HG03097 (cell line): ENCODE data around the gene RTN4RL1.

Source experiments
- ATAC-seq: cut with Tn5 transposase; IDR thresholded peaks from one replicate; pipeline ENCODE4 v1.9.1; 2021; ENCODE audit not compliant: unreplicated experiment, low FRiP score

RTN4RL1 gene

DNA sequence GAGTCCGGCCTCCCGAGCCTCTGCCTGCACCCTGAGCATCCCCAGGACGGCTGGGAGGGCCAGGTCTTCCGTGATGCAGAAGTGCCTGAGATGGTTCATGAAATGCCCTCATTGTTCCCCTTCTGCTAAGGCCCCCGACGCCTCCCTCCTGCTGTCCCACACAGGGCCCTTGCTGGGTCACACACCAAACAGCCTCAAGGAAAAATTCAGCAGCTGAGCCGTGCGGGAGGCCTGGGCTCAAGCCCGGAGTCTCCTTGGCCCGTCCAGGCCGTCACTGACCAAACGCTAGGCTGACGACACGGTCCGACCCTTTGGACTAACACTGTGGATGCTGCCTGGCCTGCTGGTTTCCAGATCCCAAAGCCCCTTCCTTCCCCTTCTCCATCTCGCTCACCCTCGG, 90.2 kb downstream of the RTN4RL1 start:
- ATAC-seq = no peak

DNA sequence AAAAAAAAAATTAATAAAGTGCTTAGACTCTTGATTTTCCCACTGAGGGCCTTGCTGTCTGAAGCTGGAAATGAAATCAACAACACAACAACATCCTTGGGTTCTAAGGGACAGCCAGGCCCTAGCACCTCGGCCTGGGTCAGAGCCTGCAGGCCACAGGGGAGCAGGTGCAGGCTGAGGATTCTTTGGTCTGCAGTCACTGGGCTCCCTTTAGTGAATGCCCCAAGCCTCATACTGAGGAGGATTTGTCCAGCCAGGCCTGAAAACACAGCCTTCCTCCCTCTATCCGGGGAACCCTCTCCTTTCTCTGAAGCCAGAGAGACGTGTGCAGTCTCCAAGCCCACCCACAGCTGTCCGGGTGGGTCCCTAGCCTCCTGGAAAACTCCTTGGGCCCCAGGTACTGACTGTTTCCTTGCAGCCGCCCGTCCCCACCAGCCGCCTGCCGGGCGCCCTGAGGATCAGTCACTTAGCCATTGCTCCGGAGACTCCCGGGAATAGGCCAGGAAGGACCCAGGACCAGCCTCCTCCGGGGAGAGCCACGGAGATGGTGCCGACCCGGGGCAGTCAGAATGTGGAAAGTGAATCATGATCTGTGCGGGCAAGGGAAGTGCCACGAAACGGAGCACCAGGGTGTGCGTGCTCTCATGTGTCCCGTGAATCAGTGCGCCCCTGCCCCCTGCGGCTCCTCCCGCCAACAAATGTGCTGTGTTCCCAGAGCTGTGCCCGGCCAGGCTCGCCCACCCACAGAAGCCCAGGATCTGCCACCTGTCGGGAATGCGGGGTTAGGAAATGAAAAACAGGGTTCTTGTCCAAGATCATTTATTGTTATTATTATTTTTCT, 91.0 kb downstream of the RTN4RL1 start:
- no peak for ATAC-seq

DNA sequence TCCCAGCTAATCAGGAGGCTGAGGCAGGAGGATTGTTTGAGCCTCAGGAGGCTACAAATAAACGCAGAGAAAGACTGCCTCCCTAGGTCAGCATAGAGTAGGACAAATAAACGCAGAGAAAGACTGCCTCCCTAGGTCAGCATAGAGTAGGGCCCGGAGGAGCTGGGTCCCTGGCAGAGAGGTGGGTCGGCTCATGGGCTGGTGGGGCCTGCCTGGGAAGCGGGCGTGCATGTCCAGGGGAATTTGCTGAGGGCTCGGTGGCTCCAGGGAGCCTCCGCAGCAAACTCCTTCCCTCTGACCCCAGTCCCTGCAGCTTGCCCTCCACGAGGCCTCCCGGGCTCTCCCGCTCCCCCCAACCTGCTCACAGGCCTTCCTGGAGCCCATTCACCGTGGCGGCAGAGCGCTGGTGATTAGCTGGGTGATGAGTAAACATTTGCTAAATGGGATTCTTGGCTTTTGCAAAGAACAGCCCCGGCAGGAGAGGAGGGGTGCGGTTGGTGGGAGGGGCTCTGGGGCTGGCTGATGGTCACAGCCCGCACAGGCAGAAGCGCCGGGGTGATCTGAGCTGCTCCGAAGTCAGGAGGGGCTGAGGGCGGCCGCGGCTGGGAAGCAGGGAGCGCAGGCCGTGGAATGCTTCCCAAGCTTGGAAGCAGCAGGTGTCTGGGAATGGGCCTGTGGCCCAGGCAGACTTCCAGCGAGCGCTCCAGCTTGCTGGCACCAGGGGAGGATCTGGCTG, 93.1 kb downstream of the RTN4RL1 start:
- ATAC-seq = no peak

DNA sequence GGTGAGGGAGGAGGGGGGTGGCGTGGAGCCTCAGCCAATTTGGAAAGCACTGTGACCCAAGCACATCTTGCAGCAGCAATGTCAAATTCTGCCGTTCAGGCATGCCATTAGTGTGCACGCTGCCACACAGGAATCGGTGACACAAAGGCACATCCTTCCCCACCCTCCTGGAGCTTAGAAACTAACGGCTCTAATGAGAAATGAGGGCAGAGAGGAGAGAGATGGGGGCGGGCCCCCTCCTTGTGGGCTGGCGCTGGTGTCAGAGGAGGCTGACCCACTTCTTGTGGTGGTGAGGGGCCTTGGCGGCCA, 94.8 kb downstream of the RTN4RL1 start:
- ATAC-seq = no peak

DNA sequence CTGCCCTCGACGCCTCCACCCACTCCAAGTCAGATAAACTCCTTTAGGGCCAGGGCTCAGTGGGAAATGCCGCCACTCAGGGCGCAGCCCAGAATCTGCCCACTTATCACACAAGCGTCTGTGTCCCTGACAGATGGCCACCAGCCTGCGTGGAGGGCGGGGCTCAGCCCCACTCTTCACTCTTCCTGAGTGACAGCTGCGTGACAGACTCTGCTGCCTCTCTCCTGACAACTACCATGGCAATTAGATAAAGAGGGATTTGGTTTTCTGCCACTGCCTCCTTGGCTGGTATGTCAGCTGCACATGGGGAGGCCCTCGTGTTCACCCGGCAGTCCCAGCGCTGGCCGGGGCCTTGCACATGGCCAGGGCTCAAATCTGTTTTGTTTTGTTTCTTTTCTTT, 96.2 kb downstream of the RTN4RL1 start:
- ATAC-seq = no peak

DNA sequence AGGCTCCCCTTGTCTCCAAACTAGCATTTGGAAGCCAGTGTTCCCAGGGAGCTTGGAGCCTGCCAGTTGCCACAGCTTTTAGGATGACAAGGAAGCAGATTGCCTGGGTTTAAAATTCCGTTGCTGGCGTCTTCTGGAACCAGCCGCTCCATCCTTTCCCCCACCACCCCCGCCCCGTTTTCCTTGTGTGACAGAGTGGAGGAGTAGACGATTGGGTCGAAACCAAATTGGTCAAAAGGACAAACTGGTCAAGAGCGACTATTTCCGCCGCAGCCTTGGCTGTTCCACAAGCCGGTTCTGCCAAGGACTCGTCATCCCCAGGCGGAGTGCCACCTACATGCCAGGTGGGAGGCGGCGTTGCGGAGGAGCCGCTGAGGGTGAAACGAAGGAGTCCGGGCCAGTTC, 104.2 kb downstream of the RTN4RL1 start:
- ATAC-seq = no peak

DNA sequence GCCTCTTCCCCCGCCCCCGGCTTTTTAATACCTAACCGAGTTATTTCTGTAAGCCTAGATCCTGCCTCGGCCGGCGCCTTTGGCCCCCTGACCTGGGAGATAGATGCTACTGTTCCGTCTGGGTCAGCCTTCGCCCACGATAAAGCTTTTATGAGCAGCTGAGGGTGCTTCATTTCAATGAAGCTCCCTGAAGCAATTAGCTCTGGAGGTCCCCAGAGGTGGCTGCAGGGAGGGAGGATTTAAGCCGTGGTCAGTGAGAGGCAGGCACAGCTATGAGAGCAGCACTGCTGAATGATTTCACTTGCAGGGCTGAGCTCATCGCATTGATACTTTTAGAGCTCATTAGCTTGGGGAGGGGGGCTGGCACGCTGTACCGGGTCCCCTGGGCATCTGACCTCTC, 105.9 kb downstream of the RTN4RL1 start:
- ATAC-seq = no peak

DNA sequence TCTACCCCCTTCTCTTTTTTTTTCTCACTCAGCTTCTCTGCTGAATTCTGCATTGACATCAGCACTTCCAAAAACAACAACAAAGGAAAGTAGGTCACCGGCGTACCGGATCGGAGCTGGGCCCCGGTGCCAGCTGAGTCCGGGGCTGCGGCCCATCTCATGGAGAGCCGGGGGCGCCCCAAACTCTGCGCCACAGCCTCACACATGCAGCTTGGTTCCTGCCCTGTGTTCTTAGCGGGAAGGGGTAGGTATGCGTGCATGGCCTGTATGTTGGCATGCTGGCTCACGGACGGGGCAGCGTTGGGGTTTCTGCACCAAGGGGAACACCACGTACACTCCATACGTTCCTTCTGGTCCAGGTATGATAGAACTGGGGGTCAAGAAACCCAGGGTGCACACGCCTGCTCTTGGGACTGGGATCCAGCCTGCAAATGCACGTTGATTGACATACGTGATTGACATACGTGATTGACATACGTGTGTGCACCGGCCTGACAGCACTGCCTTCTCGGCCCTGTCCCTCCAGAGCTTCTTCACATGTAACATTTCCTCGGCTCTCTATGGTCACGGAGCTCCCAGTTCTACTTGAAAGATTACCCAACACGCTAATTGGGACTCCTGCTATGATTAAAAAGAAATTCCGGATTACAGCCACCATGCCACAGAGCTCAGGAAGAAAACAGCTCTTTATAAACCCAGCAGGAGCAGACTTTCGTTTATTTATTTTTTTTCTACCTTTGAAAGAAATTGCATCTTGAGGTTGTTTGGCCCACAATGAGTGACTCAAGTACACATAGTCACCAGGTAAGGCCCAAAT, 106.6 kb downstream of the RTN4RL1 start:
- ATAC-seq = no peak

DNA sequence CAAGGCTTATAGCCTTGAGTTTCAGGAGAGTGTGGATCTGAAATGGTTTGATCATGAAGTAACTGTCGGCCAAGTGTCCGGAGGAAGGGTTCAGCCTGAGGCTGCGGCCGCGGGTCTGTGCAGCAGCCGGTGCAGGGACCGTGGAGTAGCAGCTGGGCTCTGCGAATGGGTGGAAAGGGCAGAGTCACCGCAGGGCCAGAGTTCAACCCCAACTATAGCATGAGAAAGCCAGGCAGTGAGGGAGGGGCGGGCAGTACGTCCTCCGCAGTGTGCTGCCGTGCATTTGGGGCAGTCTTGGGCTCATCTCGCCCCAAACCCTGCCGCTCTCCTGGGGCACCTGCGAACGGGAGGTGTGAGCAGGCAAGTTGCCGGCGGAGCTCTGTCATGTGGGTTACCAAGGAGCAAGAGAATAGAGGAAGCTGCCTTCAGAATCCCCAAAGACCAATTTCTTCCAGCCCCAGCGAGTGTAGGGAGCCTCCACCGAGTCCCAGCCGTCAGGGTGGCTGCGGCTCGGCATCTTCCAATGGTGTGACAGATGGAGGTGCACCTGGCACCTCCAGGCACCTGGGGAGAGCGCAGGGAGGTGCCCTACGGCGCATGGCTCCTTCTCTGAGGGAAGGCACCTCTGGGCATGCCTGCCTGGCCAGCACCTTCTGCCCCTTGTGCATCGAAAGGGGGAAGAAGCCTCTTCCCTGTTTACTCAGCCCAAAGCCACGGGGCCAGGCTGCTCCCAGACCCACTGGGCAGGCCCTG, 108.0 kb downstream of the RTN4RL1 start:
- no peak for ATAC-seq

DNA sequence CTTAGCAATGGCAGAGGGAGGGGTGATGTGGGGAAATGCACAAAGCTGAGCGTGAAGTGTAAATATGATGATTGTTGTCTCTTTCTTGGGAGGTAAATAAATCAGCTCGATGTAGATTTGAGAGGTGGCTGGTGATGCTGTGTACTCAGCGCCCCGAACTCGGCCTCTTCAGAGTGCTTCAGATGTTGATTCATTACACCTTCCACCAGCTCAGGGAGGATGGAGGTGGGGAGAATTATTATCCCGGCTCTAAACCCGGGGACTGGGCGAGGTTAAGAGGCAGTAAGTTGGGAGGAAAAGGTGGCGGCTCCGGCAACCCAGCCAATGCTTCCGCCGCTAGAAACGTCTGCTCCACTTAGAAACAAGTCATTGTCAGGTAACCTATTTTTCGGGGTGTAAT, 108.8 kb downstream of the RTN4RL1 start:
- no peak for ATAC-seq

DNA sequence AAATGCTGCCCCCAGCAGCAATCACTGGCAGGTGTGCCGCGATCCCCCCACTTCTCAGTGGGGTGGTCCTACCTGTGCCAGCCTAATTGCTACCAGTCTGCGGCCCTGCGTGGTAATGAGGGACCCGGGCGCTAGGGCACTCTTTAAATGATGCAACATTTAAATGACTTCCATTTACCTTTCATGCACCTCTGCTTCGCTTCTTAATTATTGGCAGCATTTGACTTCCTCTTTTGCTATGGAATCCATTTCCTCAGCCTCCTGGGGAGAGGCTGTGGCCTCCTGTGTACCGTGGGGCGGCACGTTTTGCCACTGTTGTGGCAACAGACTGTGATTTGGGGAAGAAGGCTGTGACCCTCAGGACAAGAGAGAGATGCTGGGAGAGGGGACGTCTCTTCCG, 109.2 kb downstream of the RTN4RL1 start:
- no peak for ATAC-seq

DNA sequence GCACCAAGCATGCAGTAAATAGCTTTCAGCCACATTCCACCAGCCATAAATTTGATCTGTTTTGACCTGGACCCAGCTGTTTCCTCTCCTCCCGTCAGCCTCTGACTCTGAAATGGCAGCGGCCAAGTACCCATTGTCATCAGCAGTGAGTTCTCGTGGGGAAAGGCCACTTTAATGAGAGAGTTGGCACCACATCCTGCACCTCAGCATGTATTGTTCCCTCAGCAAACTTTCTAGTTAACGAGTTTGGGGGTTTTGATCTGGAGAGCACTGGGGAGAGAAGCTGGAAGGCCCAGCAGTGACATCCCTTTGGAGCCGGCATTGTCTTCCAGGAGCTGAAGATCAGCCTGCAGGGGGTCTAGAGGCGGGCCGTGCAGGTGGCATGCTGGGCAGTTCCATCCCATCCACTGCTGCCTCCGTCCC, 110.5 kb downstream of the RTN4RL1 start:
- no peak for ATAC-seq

DNA sequence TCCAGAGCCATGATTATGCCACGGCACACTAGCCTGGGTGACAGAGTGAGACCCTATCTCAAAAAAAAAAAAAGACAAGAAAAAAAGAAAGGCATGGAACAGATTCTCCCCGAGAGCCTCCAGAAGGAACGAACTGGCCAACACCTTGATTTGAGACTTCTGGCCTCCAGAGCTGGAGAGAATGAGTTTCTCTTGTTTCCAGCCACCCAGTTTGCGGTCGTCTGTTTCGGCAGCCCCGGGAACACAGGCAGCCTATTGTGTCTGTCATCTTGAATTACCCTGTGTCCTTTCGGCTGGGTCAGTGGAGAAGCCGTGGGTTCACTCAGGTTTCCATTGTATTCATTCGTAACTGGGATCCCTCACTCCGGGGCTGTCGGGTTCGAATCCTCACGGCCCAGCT, 111.4 kb downstream of the RTN4RL1 start:
- ATAC-seq = no peak

DNA sequence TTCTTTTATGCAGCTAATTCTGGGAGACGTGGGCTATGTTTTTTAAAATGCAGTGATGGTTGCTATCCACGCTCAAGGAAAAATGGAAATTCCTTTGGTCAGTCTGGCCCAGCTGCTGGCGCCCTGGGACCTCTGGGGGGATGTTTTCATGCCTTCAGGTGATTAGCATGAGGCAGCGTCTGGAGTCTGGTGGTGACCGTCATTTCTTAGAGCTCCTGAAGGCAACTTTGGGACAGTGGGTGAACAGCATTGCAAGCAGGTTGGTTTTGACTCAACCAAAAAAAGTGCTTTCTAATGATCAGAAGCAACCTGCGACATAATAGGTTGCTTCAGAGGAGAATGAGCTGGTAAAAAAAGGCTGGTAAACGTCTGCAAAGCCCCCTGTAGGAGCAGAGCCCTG, 113.0 kb downstream of the RTN4RL1 start:
- ATAC-seq = no peak

DNA sequence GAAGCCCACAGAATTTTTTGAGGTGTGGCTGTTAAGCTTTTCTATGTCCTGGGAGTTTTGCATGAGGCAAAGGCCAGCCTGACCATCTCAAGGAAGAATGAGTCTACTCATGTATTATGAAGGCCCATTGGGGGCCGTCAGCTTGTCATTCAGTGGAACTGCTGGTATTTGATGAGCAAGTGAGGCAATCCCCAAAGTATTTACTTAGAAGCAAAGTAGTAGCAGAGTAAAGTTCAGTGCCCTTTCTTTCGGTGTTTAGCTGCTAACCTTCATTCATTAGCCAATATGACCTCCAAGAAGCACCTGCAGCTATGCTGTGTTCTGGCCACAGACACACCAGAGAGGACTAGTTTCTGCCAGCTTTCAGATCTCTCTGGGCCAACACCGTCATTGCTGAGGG, 115.1 kb downstream of the RTN4RL1 start:
- no peak for ATAC-seq

DNA sequence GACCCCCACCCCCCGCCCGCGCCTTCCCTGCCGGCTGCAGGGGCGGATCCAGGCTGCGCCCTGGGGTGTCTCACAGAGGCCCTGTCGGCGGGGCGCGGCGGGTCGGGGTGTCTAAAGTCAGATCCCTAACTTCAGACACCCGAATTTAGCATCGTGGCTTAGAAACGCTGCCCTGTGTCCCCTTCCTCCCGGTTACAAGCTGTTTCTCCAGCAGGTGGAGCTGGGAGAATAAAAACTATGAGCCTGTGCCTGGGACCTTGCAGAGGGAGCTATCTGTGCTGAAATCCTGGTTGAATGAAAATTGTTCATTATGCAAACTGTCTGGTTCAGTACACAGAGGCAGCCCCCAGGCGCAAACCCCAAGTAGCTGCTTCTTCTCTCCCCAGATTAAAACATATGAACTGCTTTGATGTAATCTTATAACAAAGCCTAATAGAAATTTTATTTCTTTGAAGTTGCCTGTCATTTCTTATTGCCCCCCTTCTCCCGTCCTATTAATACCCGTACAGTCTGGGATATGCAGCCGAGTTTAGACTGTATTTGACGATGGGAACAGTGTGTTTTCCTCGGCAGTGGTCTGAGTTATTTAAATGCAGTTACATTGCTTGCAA, 116.3 kb downstream of the RTN4RL1 start:
- ATAC-seq = no peak

DNA sequence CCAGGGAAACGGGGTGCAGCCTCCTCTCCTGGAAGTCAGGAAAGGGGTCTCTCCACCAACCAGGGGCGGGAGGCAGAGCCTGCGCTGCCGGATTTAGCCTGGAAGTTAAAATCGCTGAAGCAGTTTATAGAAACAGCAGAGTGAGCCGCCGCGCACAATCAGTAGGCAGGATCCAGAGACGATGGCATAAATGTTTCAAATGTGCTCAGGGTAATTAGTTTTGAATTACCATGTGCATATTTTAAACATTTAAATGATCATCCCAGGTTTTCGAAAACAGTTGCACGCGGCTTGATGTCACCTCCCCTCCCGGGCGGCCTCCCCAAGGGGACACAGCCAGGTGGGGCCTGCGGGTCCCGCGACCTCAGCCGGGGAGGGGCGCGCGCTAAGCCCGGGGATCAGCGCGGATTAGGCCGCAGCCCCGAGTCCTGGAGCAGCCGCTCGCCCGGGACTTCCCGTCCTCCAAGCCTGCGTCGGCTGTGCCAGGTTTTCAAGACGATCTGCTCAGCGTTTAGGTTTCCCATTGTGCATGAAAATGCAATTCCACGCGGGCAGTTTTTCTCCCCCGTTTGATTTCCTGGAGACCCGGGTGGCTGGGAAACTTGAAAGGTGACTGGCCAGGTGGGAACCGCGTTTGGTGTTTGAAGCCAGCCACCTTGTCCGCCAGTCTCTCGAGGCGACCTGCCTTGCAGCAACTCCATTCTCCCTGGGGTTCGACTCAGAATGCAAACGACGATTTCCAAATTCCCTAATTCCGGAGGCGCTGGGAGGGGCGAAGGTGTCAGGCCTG, 117.0 kb downstream of the RTN4RL1 start:
- ATAC-seq = no peak

DNA sequence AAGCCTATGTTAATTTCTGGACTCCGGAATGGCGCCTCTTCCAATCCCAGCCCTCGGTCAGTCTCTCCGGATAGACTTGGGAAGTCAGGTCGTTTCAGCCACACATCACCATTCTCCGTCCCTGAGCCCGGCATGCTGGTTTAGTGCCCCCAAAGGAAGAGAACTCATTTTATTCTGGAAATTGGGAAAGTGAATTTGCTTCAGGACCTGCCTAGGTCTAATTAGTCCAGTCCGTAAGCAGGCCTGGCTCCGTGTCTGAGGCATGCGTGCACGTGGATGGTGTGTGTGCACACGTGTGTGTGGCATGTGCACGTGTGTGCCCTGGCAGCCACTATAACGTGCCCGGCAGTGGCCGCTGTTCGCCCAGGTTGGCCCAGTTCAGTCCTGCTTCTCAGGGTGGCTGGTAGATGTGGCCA, 117.9 kb downstream of the RTN4RL1 start:
- ATAC-seq = no peak

DNA sequence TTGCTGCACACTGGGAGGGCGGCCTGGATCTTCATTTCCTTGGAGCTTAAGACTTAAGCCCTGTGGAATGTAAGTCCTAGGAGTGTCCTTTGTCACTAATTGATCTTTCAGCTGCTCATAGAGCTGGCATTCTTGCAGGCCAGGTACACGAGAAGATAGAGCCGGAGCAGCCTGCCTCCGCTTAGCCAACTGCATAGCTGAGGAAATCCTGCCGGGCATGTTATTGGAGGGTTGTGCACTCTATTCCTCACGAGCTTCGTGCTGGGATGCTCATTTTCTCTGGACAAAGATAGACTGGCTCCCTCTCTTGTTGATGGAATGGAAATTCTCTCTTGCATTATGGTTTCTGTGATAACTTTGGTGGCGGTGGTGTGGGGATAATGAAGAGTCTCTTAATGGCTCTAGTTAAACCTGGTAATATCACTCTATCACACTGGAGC, 118.5 kb downstream of the RTN4RL1 start:
- ATAC-seq = no peak
